ENCODE measurements around the gene CUEDC2.

The CUEDC2 gene

DNA sequence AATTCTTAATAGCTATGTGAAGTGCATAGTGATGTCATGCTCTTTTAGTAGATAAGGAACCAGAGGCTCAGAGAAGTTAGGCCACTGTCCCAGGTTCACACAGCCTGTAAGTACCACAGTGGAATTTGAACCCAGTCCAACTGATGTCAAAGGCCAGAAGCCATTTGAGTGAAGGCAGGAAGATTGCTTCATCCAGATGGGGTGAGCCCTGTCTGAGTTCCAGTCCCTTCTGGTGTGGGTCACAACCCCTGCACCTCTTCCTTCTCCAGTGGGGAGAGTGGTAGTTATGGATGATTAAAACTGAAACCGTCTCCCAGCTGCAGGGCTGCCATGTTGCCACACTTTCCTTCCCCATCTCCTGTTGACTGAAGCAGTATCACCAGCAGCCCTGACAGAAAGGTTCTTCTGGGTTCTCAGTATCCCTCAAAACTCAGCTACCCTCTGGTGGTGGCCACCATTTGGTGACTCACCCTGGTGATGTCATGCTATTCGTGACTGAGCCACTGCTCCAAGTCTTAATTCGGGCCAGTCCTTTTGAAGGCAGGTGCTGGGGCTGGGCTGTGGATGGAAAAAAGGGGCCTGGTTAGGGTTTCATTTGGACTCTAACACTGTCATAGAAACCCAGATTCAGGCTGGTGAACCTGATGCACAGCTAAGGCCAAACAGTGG lies 20.4 kb upstream of the CUEDC2 start (continued):
- TF ChIP-seq, protein P1, sequence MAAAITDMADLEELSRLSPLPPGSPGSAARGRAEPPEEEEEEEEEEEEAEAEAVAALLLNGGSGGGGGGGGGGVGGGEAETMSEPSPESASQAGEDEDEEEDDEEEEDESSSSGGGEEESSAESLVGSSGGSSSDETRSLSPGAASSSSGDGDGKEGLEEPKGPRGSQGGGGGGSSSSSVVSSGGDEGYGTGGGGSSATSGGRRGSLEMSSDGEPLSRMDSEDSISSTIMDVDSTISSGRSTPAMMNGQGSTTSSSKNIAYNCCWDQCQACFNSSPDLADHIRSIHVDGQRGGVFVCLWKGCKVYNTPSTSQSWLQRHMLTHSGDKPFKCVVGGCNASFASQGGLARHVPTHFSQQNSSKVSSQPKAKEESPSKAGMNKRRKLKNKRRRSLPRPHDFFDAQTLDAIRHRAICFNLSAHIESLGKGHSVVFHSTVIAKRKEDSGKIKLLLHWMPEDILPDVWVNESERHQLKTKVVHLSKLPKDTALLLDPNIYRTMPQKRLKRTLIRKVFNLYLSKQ (tag by site-specific recombination; IDR thresholded peaks at IDR 0.05; ENCODE audit: borderline replicate concordance), result no peak
- TF ChIP-seq SETDB1 (IDR thresholded peaks at IDR 0.05; ENCODE audit: insufficient read length, low read length), result no peak
- no peak for TF ChIP-seq ZNF169 (tag by site-specific recombination; IDR thresholded peaks at IDR 0.05)
- TF ChIP-seq EGR2 (tag by site-specific recombination; IDR thresholded peaks at IDR 0.05; ENCODE audit: low read depth), result no peak
- TF ChIP-seq ZNF629 (tag by site-specific recombination; IDR thresholded peaks at IDR 0.05), result peak; percentile 98
- TF ChIP-seq KLF7 (tag by site-specific recombination; IDR thresholded peaks at IDR 0.05; ENCODE audit: borderline replicate concordance), result no peak
- TF ChIP-seq, protein P2, sequence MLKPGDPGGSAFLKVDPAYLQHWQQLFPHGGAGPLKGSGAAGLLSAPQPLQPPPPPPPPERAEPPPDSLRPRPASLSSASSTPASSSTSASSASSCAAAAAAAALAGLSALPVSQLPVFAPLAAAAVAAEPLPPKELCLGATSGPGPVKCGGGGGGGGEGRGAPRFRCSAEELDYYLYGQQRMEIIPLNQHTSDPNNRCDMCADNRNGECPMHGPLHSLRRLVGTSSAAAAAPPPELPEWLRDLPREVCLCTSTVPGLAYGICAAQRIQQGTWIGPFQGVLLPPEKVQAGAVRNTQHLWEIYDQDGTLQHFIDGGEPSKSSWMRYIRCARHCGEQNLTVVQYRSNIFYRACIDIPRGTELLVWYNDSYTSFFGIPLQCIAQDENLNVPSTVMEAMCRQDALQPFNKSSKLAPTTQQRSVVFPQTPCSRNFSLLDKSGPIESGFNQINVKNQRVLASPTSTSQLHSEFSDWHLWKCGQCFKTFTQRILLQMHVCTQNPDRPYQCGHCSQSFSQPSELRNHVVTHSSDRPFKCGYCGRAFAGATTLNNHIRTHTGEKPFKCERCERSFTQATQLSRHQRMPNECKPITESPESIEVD (tag by site-specific recombination; IDR thresholded peaks at IDR 0.05), result no peak
- TF ChIP-seq ZNF707 (tag by site-specific recombination; IDR thresholded peaks at IDR 0.05), result no peak
- TF ChIP-seq, protein P3, sequence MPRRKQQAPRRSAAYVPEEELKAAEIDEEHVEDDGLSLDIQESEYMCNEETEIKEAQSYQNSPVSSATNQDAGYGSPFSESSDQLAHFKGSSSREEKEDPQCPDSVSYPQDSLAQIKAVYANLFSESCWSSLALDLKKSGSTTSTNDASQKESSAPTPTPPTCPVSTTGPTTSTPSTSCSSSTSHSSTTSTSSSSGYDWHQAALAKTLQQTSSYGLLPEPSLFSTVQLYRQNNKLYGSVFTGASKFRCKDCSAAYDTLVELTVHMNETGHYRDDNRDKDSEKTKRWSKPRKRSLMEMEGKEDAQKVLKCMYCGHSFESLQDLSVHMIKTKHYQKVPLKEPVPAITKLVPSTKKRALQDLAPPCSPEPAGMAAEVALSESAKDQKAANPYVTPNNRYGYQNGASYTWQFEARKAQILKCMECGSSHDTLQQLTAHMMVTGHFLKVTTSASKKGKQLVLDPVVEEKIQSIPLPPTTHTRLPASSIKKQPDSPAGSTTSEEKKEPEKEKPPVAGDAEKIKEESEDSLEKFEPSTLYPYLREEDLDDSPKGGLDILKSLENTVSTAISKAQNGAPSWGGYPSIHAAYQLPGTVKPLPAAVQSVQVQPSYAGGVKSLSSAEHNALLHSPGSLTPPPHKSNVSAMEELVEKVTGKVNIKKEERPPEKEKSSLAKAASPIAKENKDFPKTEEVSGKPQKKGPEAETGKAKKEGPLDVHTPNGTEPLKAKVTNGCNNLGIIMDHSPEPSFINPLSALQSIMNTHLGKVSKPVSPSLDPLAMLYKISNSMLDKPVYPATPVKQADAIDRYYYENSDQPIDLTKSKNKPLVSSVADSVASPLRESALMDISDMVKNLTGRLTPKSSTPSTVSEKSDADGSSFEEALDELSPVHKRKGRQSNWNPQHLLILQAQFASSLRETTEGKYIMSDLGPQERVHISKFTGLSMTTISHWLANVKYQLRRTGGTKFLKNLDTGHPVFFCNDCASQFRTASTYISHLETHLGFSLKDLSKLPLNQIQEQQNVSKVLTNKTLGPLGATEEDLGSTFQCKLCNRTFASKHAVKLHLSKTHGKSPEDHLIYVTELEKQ (tag by site-specific recombination; IDR thresholded peaks at IDR 0.05; ENCODE audit: borderline replicate concordance), result no peak; the same call in 1 of the 2 replicates
- no peak for TF ChIP-seq ZNF266 (tag by site-specific recombination; IDR thresholded peaks at IDR 0.05; ENCODE audit: low read depth)
- no peak for TF ChIP-seq ZNF221 (tag by site-specific recombination; IDR thresholded peaks at IDR 0.05; ENCODE audit: borderline replicate concordance)
- no peak for TF ChIP-seq ZNF747 (tag by site-specific recombination; IDR thresholded peaks at IDR 0.05)
- TF ChIP-seq FEZF1 (tag by site-specific recombination; IDR thresholded peaks at IDR 0.05), result no peak
- 0 out of 2 replicates have a peak, but pooled peaks have one; percentile 19 for TF ChIP-seq ZNF623 (tag by site-specific recombination; IDR thresholded peaks at IDR 0.05)
- TF ChIP-seq, protein P4, sequence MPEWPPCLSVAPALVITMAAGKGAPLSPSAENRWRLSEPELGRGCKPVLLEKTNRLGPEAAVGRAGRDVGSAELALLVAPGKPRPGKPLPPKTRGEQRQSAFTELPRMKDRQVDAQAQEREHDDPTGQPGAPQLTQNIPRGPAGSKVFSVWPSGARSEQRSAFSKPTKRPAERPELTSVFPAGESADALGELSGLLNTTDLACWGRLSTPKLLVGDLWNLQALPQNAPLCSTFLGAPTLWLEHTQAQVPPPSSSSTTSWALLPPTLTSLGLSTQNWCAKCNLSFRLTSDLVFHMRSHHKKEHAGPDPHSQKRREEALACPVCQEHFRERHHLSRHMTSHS (tag by site-specific recombination; IDR thresholded peaks at IDR 0.05), result no peak
- TF ChIP-seq ZNF624 (tag by site-specific recombination; IDR thresholded peaks at IDR 0.05), result no peak
- no peak for TF ChIP-seq ZNF549 (tag by site-specific recombination; IDR thresholded peaks at IDR 0.05)
- no peak for TF ChIP-seq ZNF138 (tag by site-specific recombination; IDR thresholded peaks at IDR 0.05; ENCODE audit: borderline replicate concordance)
- TF ChIP-seq ZXDB (tag by site-specific recombination; IDR thresholded peaks at IDR 0.05), result peak; percentile 64
- TF ChIP-seq ZNF571 (tag by site-specific recombination; IDR thresholded peaks at IDR 0.05), result no peak
- TF ChIP-seq ZNF248 (tag by site-specific recombination; IDR thresholded peaks at IDR 0.05), result no peak
- TF ChIP-seq ZNF184 (tag by site-specific recombination; IDR thresholded peaks at IDR 0.05), result peak; percentile 71; the same call in 1 of the 2 replicates
- peak; percentile 86 for TF ChIP-seq ZNF558 (tag by site-specific recombination; IDR thresholded peaks at IDR 0.05)
- TF ChIP-seq ZNF133 (tag by site-specific recombination; IDR thresholded peaks at IDR 0.05), result peak; percentile 36; the same call in 1 of the 2 replicates
- TF ChIP-seq ZNF792 (tag by site-specific recombination; IDR thresholded peaks at IDR 0.05), result no peak
- no peak for TF ChIP-seq ZNF214 (tag by site-specific recombination; IDR thresholded peaks at IDR 0.05; ENCODE audit: borderline replicate concordance)
- TF ChIP-seq, protein P5, sequence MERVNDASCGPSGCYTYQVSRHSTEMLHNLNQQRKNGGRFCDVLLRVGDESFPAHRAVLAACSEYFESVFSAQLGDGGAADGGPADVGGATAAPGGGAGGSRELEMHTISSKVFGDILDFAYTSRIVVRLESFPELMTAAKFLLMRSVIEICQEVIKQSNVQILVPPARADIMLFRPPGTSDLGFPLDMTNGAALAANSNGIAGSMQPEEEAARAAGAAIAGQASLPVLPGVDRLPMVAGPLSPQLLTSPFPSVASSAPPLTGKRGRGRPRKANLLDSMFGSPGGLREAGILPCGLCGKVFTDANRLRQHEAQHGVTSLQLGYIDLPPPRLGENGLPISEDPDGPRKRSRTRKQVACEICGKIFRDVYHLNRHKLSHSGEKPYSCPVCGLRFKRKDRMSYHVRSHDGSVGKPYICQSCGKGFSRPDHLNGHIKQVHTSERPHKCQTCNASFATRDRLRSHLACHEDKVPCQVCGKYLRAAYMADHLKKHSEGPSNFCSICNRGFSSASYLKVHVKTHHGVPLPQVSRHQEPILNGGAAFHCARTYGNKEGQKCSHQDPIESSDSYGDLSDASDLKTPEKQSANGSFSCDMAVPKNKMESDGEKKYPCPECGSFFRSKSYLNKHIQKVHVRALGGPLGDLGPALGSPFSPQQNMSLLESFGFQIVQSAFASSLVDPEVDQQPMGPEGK (tag by site-specific recombination; IDR thresholded peaks at IDR 0.05), result peak; percentile 88
- TF ChIP-seq ZNF585B (tag by site-specific recombination; IDR thresholded peaks at IDR 0.05), result no peak
- no peak for TF ChIP-seq RBAK (tag by site-specific recombination; IDR thresholded peaks at IDR 0.05)
- no peak for TF ChIP-seq ZNF211 (tag by site-specific recombination; IDR thresholded peaks at IDR 0.05; ENCODE audit: low read depth)
- TF ChIP-seq ZNF416 (tag by site-specific recombination; IDR thresholded peaks at IDR 0.05), result no peak
- TF ChIP-seq ZFP37 (tag by site-specific recombination; IDR thresholded peaks at IDR 0.05), result peak; percentile 84
